ENCODE data around the gene RAVER2.
A peak's percentile ranks its signal among the peaks of the same experiment; 100 is the strongest.
"Not testable (repeated sequence)": the region's sequence is repeated elsewhere in the genome, so short reads cannot be mapped to it uniquely, and the experiment has no call there.

RAVER2 gene

GRCh38 chr1:64809309-64809708 is 64.4 kb downstream of the RAVER2 start:
- Histone ChIP-seq H3K79me2 (ENCODE audit: control insufficient read depth, insufficient read depth, low read length, unreplicated experiment) (no peaks in the 10 kb centered on the region), H2AFZ (ENCODE audit: low read length, unreplicated experiment) (no peak overlapping the region), H3K36me3 (ENCODE audit: insufficient read depth, low read length) (no peaks in the 10 kb centered on the region), H3K4me3 (ENCODE audit: low read depth, low read length) (no peak overlapping the region), H3K27ac (ENCODE audit: low read depth, low read length) (no peak overlapping the region), H3K4me1 (ENCODE audit: control insufficient read depth, insufficient read depth, low read length, unreplicated experiment) (no peaks in the 10 kb centered on the region), H3K27me3 (ENCODE audit: insufficient read depth, low read length) (no peaks in the 10 kb centered on the region)

- Histone ChIP-seq H3K4me1 (ENCODE audit: control insufficient read depth, insufficient read depth, low read length, unreplicated experiment) (no peaks in the 10 kb centered on the region), H3K27ac (ENCODE audit: low read depth, low read length) (no peak overlapping the region), H3K27me3 (ENCODE audit: insufficient read depth, low read length) (no peaks in the 10 kb centered on the region), H3K4me3 (ENCODE audit: low read depth, low read length) (no peak overlapping the region), H3K36me3 (ENCODE audit: insufficient read depth, low read length) (no peaks in the 10 kb centered on the region), H3K79me2 (ENCODE audit: control insufficient read depth, insufficient read depth, low read length, unreplicated experiment) (no peaks in the 10 kb centered on the region), H2AFZ (ENCODE audit: low read length, unreplicated experiment) (no peak overlapping the region)
These were observed 65.1 kb downstream of the RAVER2 start for GRCh38 chr1:64810001-64810400.

- no peak overlapping the region for H3K27ac ChIP-seq (ENCODE audit: low read depth, low read length)
- H3K4me3 ChIP-seq (ENCODE audit: low read depth, low read length), result no peak overlapping the region
- no peaks in the 10 kb centered on the region for H3K36me3 ChIP-seq (ENCODE audit: insufficient read depth, low read length)
- no peaks in the 10 kb centered on the region for H3K27me3 ChIP-seq (ENCODE audit: insufficient read depth, low read length)
- H3K4me1 ChIP-seq (ENCODE audit: control insufficient read depth, insufficient read depth, low read length, unreplicated experiment), result no peaks in the 10 kb centered on the region
- no peaks in the 10 kb centered on the region for H3K79me2 ChIP-seq (ENCODE audit: control insufficient read depth, insufficient read depth, low read length, unreplicated experiment)
- no peak overlapping the region for H2AFZ ChIP-seq (ENCODE audit: low read length, unreplicated experiment)
These were observed 66.3 kb downstream of the RAVER2 start for GRCh38 chr1:64811131-64811530.

GRCh38 chr1:64814427-64814826 is 69.6 kb downstream of the RAVER2 start:
- H3K4me3 ChIP-seq (ENCODE audit: low read depth, low read length), result no peak overlapping the region
- H3K27me3 ChIP-seq (ENCODE audit: insufficient read depth, low read length), result no peaks in the 10 kb centered on the region
- no peaks in the 10 kb centered on the region for H3K79me2 ChIP-seq (ENCODE audit: control insufficient read depth, insufficient read depth, low read length, unreplicated experiment)
- no peak overlapping the region for H3K27ac ChIP-seq (ENCODE audit: low read depth, low read length)
- H3K4me1 ChIP-seq (ENCODE audit: control insufficient read depth, insufficient read depth, low read length, unreplicated experiment), result no peaks in the 10 kb centered on the region
- no peaks in the 10 kb centered on the region for H3K36me3 ChIP-seq (ENCODE audit: insufficient read depth, low read length)
- no peak overlapping the region for H2AFZ ChIP-seq (ENCODE audit: low read length, unreplicated experiment)

GRCh38 chr1:64817364-64817763 is 72.5 kb downstream of the RAVER2 start:
- not testable (repeated sequence) for H3K4me3 ChIP-seq (ENCODE audit: low read depth, low read length); H3K27ac ChIP-seq (ENCODE audit: low read depth, low read length); H2AFZ ChIP-seq (ENCODE audit: low read length, unreplicated experiment); H3K4me1 ChIP-seq (ENCODE audit: control insufficient read depth, insufficient read depth, low read length, unreplicated experiment); H3K27me3 ChIP-seq (ENCODE audit: insufficient read depth, low read length); H3K79me2 ChIP-seq (ENCODE audit: control insufficient read depth, insufficient read depth, low read length, unreplicated experiment); H3K36me3 ChIP-seq (ENCODE audit: insufficient read depth, low read length)

- H3K4me3 ChIP-seq (ENCODE audit: low read depth, low read length); H3K27me3 ChIP-seq (ENCODE audit: insufficient read depth, low read length); H2AFZ ChIP-seq (ENCODE audit: low read length, unreplicated experiment); H3K27ac ChIP-seq (ENCODE audit: low read depth, low read length); H3K79me2 ChIP-seq (ENCODE audit: control insufficient read depth, insufficient read depth, low read length, unreplicated experiment); H3K36me3 ChIP-seq (ENCODE audit: insufficient read depth, low read length): not testable (repeated sequence)
- peaks cover 19% of the 10 kb centered on the region for H3K4me1 ChIP-seq (ENCODE audit: control insufficient read depth, insufficient read depth, low read length, unreplicated experiment)
These were observed 75.7 kb downstream of the RAVER2 start for GRCh38 chr1:64820572-64820971.

GRCh38 chr1:64822621-64823020 is 77.7 kb downstream of the RAVER2 start:
- no peaks in the 10 kb centered on the region for H3K79me2 ChIP-seq (ENCODE audit: control insufficient read depth, insufficient read depth, low read length, unreplicated experiment)
- no peaks in the 10 kb centered on the region for H3K27me3 ChIP-seq (ENCODE audit: insufficient read depth, low read length)
- H3K4me3 ChIP-seq (ENCODE audit: low read depth, low read length), result no peak overlapping the region
- H3K27ac ChIP-seq (ENCODE audit: low read depth, low read length), result peak overlapping the region; percentile 38; the same call in 1 of the 2 replicates
- H2AFZ ChIP-seq (ENCODE audit: low read length, unreplicated experiment), result peak overlapping the region; percentile 7
- peaks cover 19% of the 10 kb centered on the region for H3K4me1 ChIP-seq (ENCODE audit: control insufficient read depth, insufficient read depth, low read length, unreplicated experiment)
- no peaks in the 10 kb centered on the region for H3K36me3 ChIP-seq (ENCODE audit: insufficient read depth, low read length)

GRCh38 chr1:64823691-64824476 is 79.0 kb downstream of the RAVER2 start:
- no peak overlapping the region for H3K4me3 ChIP-seq (ENCODE audit: low read depth, low read length)
- no peaks in the 10 kb centered on the region for H3K36me3 ChIP-seq (ENCODE audit: insufficient read depth, low read length)
- H3K79me2 ChIP-seq (ENCODE audit: control insufficient read depth, insufficient read depth, low read length, unreplicated experiment), result no peaks in the 10 kb centered on the region
- no peaks in the 10 kb centered on the region for H3K27me3 ChIP-seq (ENCODE audit: insufficient read depth, low read length)
- peak overlapping the region; percentile 38; the same call in 1 of the 2 replicates for H3K27ac ChIP-seq (ENCODE audit: low read depth, low read length)
- H3K4me1 ChIP-seq (ENCODE audit: control insufficient read depth, insufficient read depth, low read length, unreplicated experiment), result peaks cover 19% of the 10 kb centered on the region
- H2AFZ ChIP-seq (ENCODE audit: low read length, unreplicated experiment), result no peak overlapping the region

GRCh38 chr1:64826991-64827390 is 82.1 kb downstream of the RAVER2 start:
- peaks cover 19% of the 10 kb centered on the region for H3K4me1 ChIP-seq (ENCODE audit: control insufficient read depth, insufficient read depth, low read length, unreplicated experiment)
- no peaks in the 10 kb centered on the region for H3K27me3 ChIP-seq (ENCODE audit: insufficient read depth, low read length)
- H3K79me2 ChIP-seq (ENCODE audit: control insufficient read depth, insufficient read depth, low read length, unreplicated experiment), result no peaks in the 10 kb centered on the region
- no peak overlapping the region for H2AFZ ChIP-seq (ENCODE audit: low read length, unreplicated experiment)
- H3K36me3 ChIP-seq (ENCODE audit: insufficient read depth, low read length), result no peaks in the 10 kb centered on the region
- no peak overlapping the region for H3K4me3 ChIP-seq (ENCODE audit: low read depth, low read length)
- no peak overlapping the region for H3K27ac ChIP-seq (ENCODE audit: low read depth, low read length)

- H3K27ac ChIP-seq (ENCODE audit: low read depth, low read length), result no peak overlapping the region
- H2AFZ ChIP-seq (ENCODE audit: low read length, unreplicated experiment), result no peak overlapping the region
- H3K36me3 ChIP-seq (ENCODE audit: insufficient read depth, low read length), result peaks cover 12% of the 10 kb centered on the region; the same call in 1 of the 2 replicates
- H3K4me3 ChIP-seq (ENCODE audit: low read depth, low read length), result no peak overlapping the region
- peaks cover 3% of the 10 kb centered on the region for H3K4me1 ChIP-seq (ENCODE audit: control insufficient read depth, insufficient read depth, low read length, unreplicated experiment)
- no peaks in the 10 kb centered on the region for H3K79me2 ChIP-seq (ENCODE audit: control insufficient read depth, insufficient read depth, low read length, unreplicated experiment)
- no peaks in the 10 kb centered on the region for H3K27me3 ChIP-seq (ENCODE audit: insufficient read depth, low read length)
These were observed 84.0 kb downstream of the RAVER2 start for GRCh38 chr1:64828829-64829228.

- Histone ChIP-seq H3K79me2 (ENCODE audit: control insufficient read depth, insufficient read depth, low read length, unreplicated experiment) (no peaks in the 10 kb centered on the region), H3K36me3 (ENCODE audit: insufficient read depth, low read length) (peaks cover 19% of the 10 kb centered on the region), H3K27me3 (ENCODE audit: insufficient read depth, low read length) (no peaks in the 10 kb centered on the region), H3K4me3 (ENCODE audit: low read depth, low read length) (no peak overlapping the region), H2AFZ (ENCODE audit: low read length, unreplicated experiment) (no peak overlapping the region), H3K4me1 (ENCODE audit: control insufficient read depth, insufficient read depth, low read length, unreplicated experiment) (peaks cover 2% of the 10 kb centered on the region), H3K27ac (ENCODE audit: low read depth, low read length) (no peak overlapping the region)
These were observed 84.6 kb downstream of the RAVER2 start for GRCh38 chr1:64829411-64830029.

Data from ACC112 (cell line).